Ishikawa (cell line): ENCODE results near the gene C3orf62.

Experiments used
- CEBPB ChIP-seq: IDR thresholded peaks from 2 replicates; pipeline ENCODE4 v1.6.1; 2012
- CREB1 ChIP-seq: IDR thresholded peaks from 2 replicates; pipeline ENCODE4 v1.6.1; 2012; ENCODE audit warnings: low read depth
- EGR1 ChIP-seq: IDR thresholded peaks from 2 replicates; pipeline ENCODE4 v1.6.1; 2012
- EP300 ChIP-seq: IDR thresholded peaks from 2 replicates; pipeline ENCODE4 v1.6.1; 2012; ENCODE audit warnings: borderline replicate concordance
- FOXM1 ChIP-seq: IDR thresholded peaks from 2 replicates; pipeline ENCODE4 v1.6.1; 2012; ENCODE audit warnings: low read depth, borderline replicate concordance
- NFIC ChIP-seq: IDR thresholded peaks from 2 replicates; pipeline ENCODE4 v1.6.1; 2012
- RAD21 ChIP-seq: IDR thresholded peaks from 2 replicates; pipeline ENCODE4 v1.6.1; 2012; ENCODE audit warnings: low read depth
- REST ChIP-seq: IDR thresholded peaks from 2 replicates; pipeline ENCODE4 v1.6.1; 2012; ENCODE audit warnings: low read depth, mild to moderate bottlenecking
- TAF1 ChIP-seq: IDR thresholded peaks from 2 replicates; pipeline ENCODE4 v1.6.1; 2012; ENCODE audit warnings: low read depth, mild to moderate bottlenecking
- TCF12 ChIP-seq: IDR thresholded peaks from 2 replicates; pipeline ENCODE4 v1.6.1; 2012; ENCODE audit warnings: low read depth
- TEAD4 ChIP-seq: IDR thresholded peaks from 2 replicates; pipeline ENCODE4 v1.6.1; 2012
- USF1 ChIP-seq: IDR thresholded peaks from 2 replicates; pipeline ENCODE4 v1.6.1; 2012
- YY1 ChIP-seq: IDR thresholded peaks from 2 replicates; pipeline ENCODE4 v1.6.1; 2012; ENCODE audit warnings: low read depth
- ZBTB7A ChIP-seq: IDR thresholded peaks from 2 replicates; pipeline ENCODE4 v1.6.1; 2012; ENCODE audit warnings: low read depth
- TF ChIP-seq, protein P1 (sequence below): IDR thresholded peaks from 2 replicates; pipeline ENCODE4 v1.6.1; 2012

Gene C3orf62

DNA sequence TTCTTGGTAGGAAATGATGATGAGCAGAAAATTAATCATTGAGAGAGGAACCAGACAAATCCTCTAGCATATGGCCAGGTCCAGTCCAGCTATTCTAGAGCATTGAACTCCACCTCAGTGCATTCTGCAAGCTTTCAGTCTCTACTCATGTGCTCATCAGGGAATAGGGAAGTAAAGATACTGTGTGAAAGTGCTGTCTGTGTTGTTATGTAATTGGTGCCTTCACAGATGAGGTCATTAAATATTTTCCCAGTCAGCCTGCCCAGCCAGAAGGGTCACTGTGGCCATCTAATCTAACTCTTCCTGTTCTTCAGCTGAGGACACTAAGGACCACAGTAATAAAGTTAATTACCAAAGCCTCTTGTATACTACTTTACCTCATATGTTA is 28.2 kb downstream of the C3orf62 start:
- no peak for TF ChIP-seq NFIC
- TF ChIP-seq REST: no peak
- TF ChIP-seq TCF12: no peak
- no peak for TF ChIP-seq CREB1
- TF ChIP-seq, protein P1, sequence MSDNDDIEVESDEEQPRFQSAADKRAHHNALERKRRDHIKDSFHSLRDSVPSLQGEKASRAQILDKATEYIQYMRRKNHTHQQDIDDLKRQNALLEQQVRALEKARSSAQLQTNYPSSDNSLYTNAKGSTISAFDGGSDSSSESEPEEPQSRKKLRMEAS: no peak
- no peak for TF ChIP-seq RAD21
- TF ChIP-seq EGR1: no peak
- TF ChIP-seq EP300: no peak
- TF ChIP-seq TEAD4: no peak
- TF ChIP-seq ZBTB7A: no peak
- no peak for TF ChIP-seq YY1
- no peak for TF ChIP-seq USF1
- TF ChIP-seq CEBPB: no peak
- TF ChIP-seq TAF1: no peak
- no peak for TF ChIP-seq FOXM1

- no peak for TF ChIP-seq FOXM1
- peak; percentile 19; the same call in 1 of the 2 replicates for TF ChIP-seq RAD21
Observed at GRCh38 chr3:49244581-49245205, 32.3 kb downstream of the C3orf62 start.

- no peak for TF ChIP-seq EGR1
- no peak for TF ChIP-seq ZBTB7A
- TF ChIP-seq REST: no peak
- no peak for TF ChIP-seq CREB1
- TF ChIP-seq YY1: no peak
- TF ChIP-seq EP300: no peak
- no peak for TF ChIP-seq NFIC
- TF ChIP-seq RAD21: no peak
- TF ChIP-seq CEBPB: no peak
- TF ChIP-seq USF1: no peak
- no peak for TF ChIP-seq TEAD4
- no peak for TF ChIP-seq TAF1
- no peak for TF ChIP-seq FOXM1
- TF ChIP-seq, protein P1: no peak
- no peak for TF ChIP-seq TCF12
Observed at GRCh38 chr3:49238274-49239127, 38.5 kb downstream of the C3orf62 start.

DNA sequence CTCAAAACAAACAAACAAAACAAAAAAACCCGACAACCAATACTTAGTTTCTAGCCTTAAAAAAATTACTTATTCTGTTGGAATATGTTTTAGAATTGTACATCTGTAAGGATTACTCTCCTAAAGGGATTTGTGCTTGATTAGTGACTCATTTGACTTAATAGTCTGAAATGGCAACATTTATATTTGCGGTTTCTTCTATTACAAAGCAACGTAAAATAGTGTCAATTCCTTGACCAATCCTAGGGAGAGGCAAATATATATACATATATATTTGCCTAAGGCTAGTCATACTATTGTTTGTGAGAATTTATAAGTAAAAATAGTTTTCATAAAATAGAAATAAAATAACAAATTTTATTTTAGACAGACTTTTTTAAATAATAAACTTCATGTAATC is 39.7 kb downstream of the C3orf62 start:
- TF ChIP-seq YY1: no peak

DNA sequence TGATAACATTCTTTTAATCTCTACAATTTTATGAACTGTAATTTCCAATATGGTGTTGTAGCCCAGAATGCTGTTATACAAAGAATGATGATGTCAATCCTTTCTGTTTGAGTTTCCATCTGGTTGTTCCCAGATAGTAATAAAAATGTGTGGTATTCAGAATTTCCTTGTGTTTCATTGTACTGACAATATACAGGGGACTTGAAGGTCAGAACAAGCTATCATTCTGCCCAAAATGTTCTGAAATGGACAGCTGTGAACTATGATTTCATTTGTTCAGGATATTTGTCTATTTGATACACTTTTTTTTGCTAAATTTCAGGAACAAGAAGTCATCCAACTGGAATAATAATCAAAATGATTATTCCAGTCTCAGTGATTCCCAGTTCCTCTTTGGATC is 40.8 kb downstream of the C3orf62 start:
- TF ChIP-seq RAD21 (no peak), TCF12 (no peak), EP300 (no peak)

DNA sequence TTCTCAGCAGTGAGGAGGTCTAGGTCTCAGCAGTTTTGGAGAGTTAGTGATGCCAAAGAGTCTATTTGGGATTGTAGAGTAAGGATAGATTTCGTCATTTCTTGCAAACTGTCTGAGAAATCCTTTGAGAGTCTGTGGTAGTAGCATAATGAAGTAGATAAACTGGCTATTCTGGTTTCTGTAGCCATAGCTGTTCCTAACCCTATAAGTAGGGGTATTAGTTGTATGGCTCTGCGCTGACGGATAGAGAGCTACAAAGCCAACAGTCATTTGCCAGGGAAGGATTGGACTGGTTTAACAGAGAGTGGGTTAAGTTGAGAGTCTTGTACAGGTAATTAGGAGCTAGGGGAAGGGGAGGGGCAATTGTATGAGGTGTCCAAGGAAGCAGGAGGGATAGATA is 55.0 kb downstream of the C3orf62 start:
- TF ChIP-seq NFIC (no peak), TAF1 (no peak), RAD21 (no peak), EGR1 (no peak), EP300 (no peak), TEAD4 (no peak), ZBTB7A (no peak), TCF12 (no peak), CEBPB (no peak), CREB1 (no peak), YY1 (no peak), USF1 (no peak)
- TF ChIP-seq, protein P1: no peak
